ENCODE measurements around the gene RPP14.
"Not testable (repeated sequence)": the region's sequence is repeated elsewhere in the genome, so short reads cannot be mapped to it uniquely, and the experiment has no call there.

RPP14 gene

GRCh38 chr3:58287354-58287753 is 18.7 kb upstream of the RPP14 start:
- no peak overlapping the region for H2BK12ac ChIP-seq (ENCODE audit: low read length)
- H3K79me1 ChIP-seq (ENCODE audit: low read length): no peaks in the 10 kb centered on the region
- H3K18ac ChIP-seq (ENCODE audit: low read length): no peak overlapping the region
- no peak overlapping the region for H3K4ac ChIP-seq (ENCODE audit: low read depth, low read length)
- no peaks in the 10 kb centered on the region for H3K27me3 ChIP-seq (ENCODE audit: insufficient read depth, low read length)
- no CpG with 5 or more reads among the region's 6 CpGs for WGBS (ENCODE audit: extremely low coverage, insufficient coverage, insufficient read length)
- no peaks in the 10 kb centered on the region for H3K9me3 ChIP-seq (ENCODE audit: insufficient read depth, low read depth, low read length)
- no peak overlapping the region for H2AK5ac ChIP-seq (ENCODE audit: low read length)
- no peak overlapping the region for H3K23ac ChIP-seq (ENCODE audit: low read length)
- H3K36me3 ChIP-seq (ENCODE audit: control insufficient read depth in 1 of 2, insufficient read depth in 2 of 2, low read length in 2 of 2): peaks cover 2 to 3% of the 10 kb centered on the region in 2 experiments
- no peak overlapping the region for H2BK5ac ChIP-seq (ENCODE audit: low read depth, low read length, poor library complexity)
- H2AFZ ChIP-seq (ENCODE audit: insufficient read depth, low read length, poor library complexity): no peak overlapping the region
- no peak overlapping the region for H3K4me3 ChIP-seq (ENCODE audit: low read depth, low read length)
- no peak overlapping the region for H3K4me2 ChIP-seq (ENCODE audit: low read length)
- H2BK120ac ChIP-seq (ENCODE audit: insufficient read depth, low read length, poor library complexity): no peak overlapping the region
- no peak overlapping the region for H3K14ac ChIP-seq (ENCODE audit: low read length)
- H4K12ac ChIP-seq (ENCODE audit: low read depth, low read length): no peak overlapping the region
- H3K79me2 ChIP-seq (ENCODE audit: control insufficient read depth, insufficient read depth, low read length, poor library complexity): no peaks in the 10 kb centered on the region
- no peak for DNase-seq
- no peak overlapping the region for H3K9ac ChIP-seq (ENCODE audit: low read length)
- no peak overlapping the region for H3K27ac ChIP-seq (ENCODE audit: low read depth, low read length)
- no peak overlapping the region for H4K91ac ChIP-seq (ENCODE audit: low read depth, low read length)
- no peak overlapping the region for H4K8ac ChIP-seq (ENCODE audit: low read depth, low read length)
- H3K4me1 ChIP-seq (ENCODE audit: control insufficient read depth in 1 of 2, insufficient read depth in 2 of 2, low read length in 2 of 2): no peaks in the 10 kb centered on the region

- no CpG with 5 or more reads among the region's 4 CpGs for WGBS (ENCODE audit: extremely low coverage, insufficient coverage, insufficient read length)
Measured at GRCh38 chr3:58288011-58288728, 17.9 kb upstream of the RPP14 start.

GRCh38 chr3:58288964-58289613 is 17.0 kb upstream of the RPP14 start:
- H4K91ac ChIP-seq (ENCODE audit: low read depth, low read length); H2BK120ac ChIP-seq (ENCODE audit: insufficient read depth, low read length, poor library complexity): not testable (repeated sequence)

More at GRCh38 chr3:58288011-58288728, 17.9 kb upstream of the RPP14 start:
- H3K14ac ChIP-seq (ENCODE audit: low read length): no peak overlapping the region
- no peaks in the 10 kb centered on the region for H3K27me3 ChIP-seq (ENCODE audit: insufficient read depth, low read length)
- H4K8ac ChIP-seq (ENCODE audit: low read depth, low read length): no peak overlapping the region
- H2AK5ac ChIP-seq (ENCODE audit: low read length): no peak overlapping the region
- H2BK5ac ChIP-seq (ENCODE audit: low read depth, low read length, poor library complexity): no peak overlapping the region
- peaks cover 3% of the 10 kb centered on the region for H3K9me3 ChIP-seq (ENCODE audit: insufficient read depth, low read depth, low read length)
- no peak overlapping the region for H3K4me3 ChIP-seq (ENCODE audit: low read depth, low read length)
- no peak overlapping the region for H2BK120ac ChIP-seq (ENCODE audit: insufficient read depth, low read length, poor library complexity)
- H3K79me1 ChIP-seq (ENCODE audit: low read length): no peaks in the 10 kb centered on the region
- H4K12ac ChIP-seq (ENCODE audit: low read depth, low read length): no peak overlapping the region
- H2AFZ ChIP-seq (ENCODE audit: insufficient read depth, low read length, poor library complexity): no peak overlapping the region
- H3K23ac ChIP-seq (ENCODE audit: low read length): no peak overlapping the region
- H3K18ac ChIP-seq (ENCODE audit: low read length): no peak overlapping the region
- no peak overlapping the region for H3K27ac ChIP-seq (ENCODE audit: low read depth, low read length)
- no peak for DNase-seq
- no peaks in the 10 kb centered on the region for H3K4me1 ChIP-seq (ENCODE audit: control insufficient read depth in 1 of 2, insufficient read depth in 2 of 2, low read length in 2 of 2)
- H3K79me2 ChIP-seq (ENCODE audit: control insufficient read depth, insufficient read depth, low read length, poor library complexity): no peaks in the 10 kb centered on the region
- no peak overlapping the region for H3K4me2 ChIP-seq (ENCODE audit: low read length)
- H3K36me3 ChIP-seq (ENCODE audit: control insufficient read depth in 1 of 2, insufficient read depth in 2 of 2, low read length in 2 of 2): peaks cover 2 to 3% of the 10 kb centered on the region in 2 experiments
- no peak overlapping the region for H3K4ac ChIP-seq (ENCODE audit: low read depth, low read length)
- no peak overlapping the region for H3K9ac ChIP-seq (ENCODE audit: low read length)
- no peak overlapping the region for H2BK12ac ChIP-seq (ENCODE audit: low read length)
- H4K91ac ChIP-seq (ENCODE audit: low read depth, low read length): no peak overlapping the region

GRCh38 chr3:58290446-58290845 is 15.6 kb upstream of the RPP14 start:
- H4K91ac ChIP-seq (ENCODE audit: low read depth, low read length); H4K12ac ChIP-seq (ENCODE audit: low read depth, low read length); H2AK5ac ChIP-seq (ENCODE audit: low read length); H3K27ac ChIP-seq (ENCODE audit: low read depth, low read length); H3K23ac ChIP-seq (ENCODE audit: low read length); H3K36me3 ChIP-seq (ENCODE audit: control insufficient read depth in 1 of 2, insufficient read depth in 2 of 2, low read length in 2 of 2); H3K4me2 ChIP-seq (ENCODE audit: low read length); H2AFZ ChIP-seq (ENCODE audit: insufficient read depth, low read length, poor library complexity); H3K9me3 ChIP-seq (ENCODE audit: insufficient read depth, low read depth, low read length); H2BK120ac ChIP-seq (ENCODE audit: insufficient read depth, low read length, poor library complexity); H3K4me3 ChIP-seq (ENCODE audit: low read depth, low read length); H3K4me1 ChIP-seq (ENCODE audit: control insufficient read depth in 1 of 2, insufficient read depth in 2 of 2, low read length in 2 of 2); DNase-seq; H3K4ac ChIP-seq (ENCODE audit: low read depth, low read length); H3K14ac ChIP-seq (ENCODE audit: low read length); H3K79me1 ChIP-seq (ENCODE audit: low read length); H4K8ac ChIP-seq (ENCODE audit: low read depth, low read length); H3K9ac ChIP-seq (ENCODE audit: low read length); H2BK12ac ChIP-seq (ENCODE audit: low read length); H3K27me3 ChIP-seq (ENCODE audit: insufficient read depth, low read length); H2BK5ac ChIP-seq (ENCODE audit: low read depth, low read length, poor library complexity); H3K18ac ChIP-seq (ENCODE audit: low read length); H3K79me2 ChIP-seq (ENCODE audit: control insufficient read depth, insufficient read depth, low read length, poor library complexity): not testable (repeated sequence)
- WGBS (ENCODE audit: extremely low coverage, insufficient coverage, insufficient read length): no CpG with 5 or more reads among the region's 33 CpGs

More at GRCh38 chr3:58288964-58289613, 17.0 kb upstream of the RPP14 start:
- not testable (repeated sequence) for H4K8ac ChIP-seq (ENCODE audit: low read depth, low read length); H3K36me3 ChIP-seq (ENCODE audit: control insufficient read depth in 1 of 2, insufficient read depth in 2 of 2, low read length in 2 of 2); H2BK5ac ChIP-seq (ENCODE audit: low read depth, low read length, poor library complexity); H3K4me1 ChIP-seq (ENCODE audit: control insufficient read depth in 1 of 2, insufficient read depth in 2 of 2, low read length in 2 of 2); H3K9me3 ChIP-seq (ENCODE audit: insufficient read depth, low read depth, low read length); H3K14ac ChIP-seq (ENCODE audit: low read length); H3K4me3 ChIP-seq (ENCODE audit: low read depth, low read length); H3K9ac ChIP-seq (ENCODE audit: low read length); H3K27me3 ChIP-seq (ENCODE audit: insufficient read depth, low read length); H3K27ac ChIP-seq (ENCODE audit: low read depth, low read length); H2AFZ ChIP-seq (ENCODE audit: insufficient read depth, low read length, poor library complexity); DNase-seq; H2AK5ac ChIP-seq (ENCODE audit: low read length); H3K79me1 ChIP-seq (ENCODE audit: low read length); H3K18ac ChIP-seq (ENCODE audit: low read length); H3K79me2 ChIP-seq (ENCODE audit: control insufficient read depth, insufficient read depth, low read length, poor library complexity); H4K12ac ChIP-seq (ENCODE audit: low read depth, low read length); H2BK12ac ChIP-seq (ENCODE audit: low read length); H3K23ac ChIP-seq (ENCODE audit: low read length); H3K4me2 ChIP-seq (ENCODE audit: low read length); H3K4ac ChIP-seq (ENCODE audit: low read depth, low read length)
- WGBS (ENCODE audit: extremely low coverage, insufficient coverage, insufficient read length): no CpG with 5 or more reads among the region's 4 CpGs
